ENCODE measurements around the gene GPR83. TPM values are rescaled to one million over a fixed set of nuclear protein-coding genes. Genes with fewer than 3 reads are reported as not detected.

GPR83 gene
- total RNA-seq, result under 0.01 TPM in 1 of 2 replicates, not detected in the other

DNA sequence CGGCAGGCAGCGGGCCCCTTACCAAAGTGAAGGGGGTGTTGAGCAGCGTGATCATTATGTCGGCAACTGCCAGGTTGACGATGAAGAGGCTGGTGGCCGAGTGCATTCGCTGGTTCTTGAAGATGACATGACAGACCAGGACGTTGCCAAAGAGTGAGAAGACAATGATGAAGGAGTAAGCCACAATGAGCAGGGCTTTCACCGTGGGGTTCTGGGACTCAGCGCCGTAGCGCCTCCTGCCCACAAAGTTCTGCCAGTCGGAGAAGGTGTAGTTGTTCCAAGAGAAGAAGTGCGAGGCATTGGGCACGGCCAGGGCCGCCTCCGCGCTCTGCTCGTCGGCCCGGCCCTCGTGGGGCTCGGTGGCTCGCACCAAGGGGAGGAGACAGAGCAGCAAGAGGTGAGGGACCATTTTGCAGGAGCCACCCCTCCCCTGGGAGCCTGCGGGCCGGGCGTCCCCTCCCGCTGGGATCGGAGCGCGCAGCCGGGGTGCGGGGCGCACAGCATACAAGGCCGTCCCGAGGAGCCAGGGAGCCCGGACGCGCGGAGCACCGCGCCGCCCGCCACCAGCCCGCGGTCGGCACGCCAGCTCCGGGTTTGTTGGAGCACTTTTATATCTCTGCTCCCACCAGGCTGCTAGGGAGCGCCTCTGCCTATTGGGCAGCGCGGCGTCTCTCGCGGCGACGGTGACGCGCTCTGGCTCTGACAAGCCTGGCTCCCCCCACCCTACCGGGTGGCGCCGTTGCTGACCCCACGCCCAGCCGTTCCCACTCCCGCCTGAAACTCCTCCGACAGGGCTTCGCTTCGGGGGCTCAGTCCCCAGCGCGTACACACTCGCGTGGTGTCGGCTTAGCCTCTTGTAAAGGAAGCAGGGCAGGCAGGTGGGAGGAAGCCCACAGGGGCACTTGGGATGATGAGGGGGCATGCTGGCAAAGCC, at the start of gene GPR83:
TSS of gene GPR83 (minus strand) at position 581 of the 934 bp plus-strand sequence. CDS start at position 409, 172 bp downstream.

Other genes with a start within 250 kb of the GPR83 start
- gene IZUMO1R, start 96.8 kb downstream of the GPR83 start, total RNA-seq, result not detected in 2 replicates
- 10.3 and 16.0 TPM in 2 replicates for gene MRE11, start 92.4 kb upstream of the GPR83 start, total RNA-seq
- gene ANKRD49, start 92.6 kb upstream of the GPR83 start, total RNA-seq, result 8.6 and 13.2 TPM in 2 replicates
- gene C11orf97, start 111.0 kb upstream of the GPR83 start, total RNA-seq, result not detected in 2 replicates
- gene FUT4, start 142.5 kb upstream of the GPR83 start, total RNA-seq, result 4.9 and 6.6 TPM in 2 replicates
- 4.1 and 4.5 TPM in 2 replicates for gene PIWIL4, start 165.9 kb upstream of the GPR83 start, total RNA-seq

All from smooth muscle cell of trachea (primary cell).